ENCODE data around the gene ZNHIT3. TPM values are rescaled to one million over a fixed set of nuclear protein-coding genes. Genes with fewer than 3 reads are reported as not detected.

The ZNHIT3 gene
- total RNA-seq, 3 donors from 2014 or later (not counting 1 experiment from before 2014, with no cell fraction given): 27.1 to 41.3 (median 36.6) TPM

GRCh38 chr17:36545077-36545464 is 58.6 kb downstream of the ZNHIT3 start:
- H3K4me1 ChIP-seq (ENCODE audit: control insufficient read depth, insufficient read depth, low read length): peaks cover 29% of the 10 kb centered on the region
- no peaks in the 10 kb centered on the region for H3K9me3 ChIP-seq (ENCODE audit: control insufficient read depth, insufficient read depth, low read length)
- peaks cover 28 to 35% of the 10 kb centered on the region in 2 donors for H3K4me1 Mint-ChIP-seq
- peak overlapping the region; percentile 98 to 99 for H3K27ac Mint-ChIP-seq
- ATAC-seq (no peak), DNase-seq (no peak)
- TF ChIP-seq CTCF (IDR thresholded peaks at IDR 0.05): no peak
- no peaks in the 10 kb centered on the region for H3K36me3 Mint-ChIP-seq
- WGBS (ENCODE audit: insufficient coverage): 0% methylated on average over 38 of the region's 38 CpGs
- H3K9me3 Mint-ChIP-seq: no peaks in the 10 kb centered on the region
- no peaks in the 10 kb centered on the region for H3K27me3 ChIP-seq (ENCODE audit: control insufficient read depth, insufficient read depth, low read length)
- H3K4me3 Mint-ChIP-seq: peak overlapping the region; percentile 96
- peaks cover 9% of the 10 kb centered on the region for H3K36me3 ChIP-seq (ENCODE audit: control insufficient read depth, insufficient read depth, low read length)
- intact Hi-C loops (cut with micrococcal nuclease): loop anchor here (10.0 kb wide), 1 partner anchor 60 kb away; the partner anchor contains the start of gene MRM1
- H3K4me3 ChIP-seq (ENCODE audit: low read length): peak overlapping the region; percentile 89
- H3K27me3 Mint-ChIP-seq (ENCODE audit: low read depth in 2 of 2): no peaks in the 10 kb centered on the region
- H3K27ac ChIP-seq (ENCODE audit: low read length): peak overlapping the region; percentile 100

Other genes with a start within 250 kb of the ZNHIT3 start
- gene TBC1D3I, start 222.1 kb upstream of the ZNHIT3 start, total RNA-seq: 1 to 10 TPM in 1 of 3 donors, under 1 TPM in 2; 0.35 to 1.3 (median 0.84) TPM
- gene TBC1D3G, start 162.8 kb upstream of the ZNHIT3 start, total RNA-seq: not detected
- gene TBC1D3H, start 98.2 kb upstream of the ZNHIT3 start, total RNA-seq: not detected
- gene MYO19, start 48.2 kb downstream of the ZNHIT3 start, total RNA-seq: 100 to 1,000 TPM in 2 of 3 donors, 10 to 100 TPM in 1; 84.2 to 119 (median 104) TPM
- gene PIGW, start 48.3 kb downstream of the ZNHIT3 start, total RNA-seq: 1 to 10 TPM; 4.6 to 8.3 (median 5.0) TPM
- gene GGNBP2, start 58.2 kb downstream of the ZNHIT3 start, total RNA-seq: 100 to 1,000 TPM; 183 to 233 (median 197) TPM
- gene DHRS11, start 105.2 kb downstream of the ZNHIT3 start, total RNA-seq: 1 to 10 TPM; 2.7 to 6.0 (median 4.9) TPM
- gene MRM1, start 114.9 kb downstream of the ZNHIT3 start, total RNA-seq: 1 to 10 TPM; 1.3 to 2.8 (median 1.7) TPM